ENCODE data around the gene HAUS7. TPM values are rescaled to one million over a fixed set of nuclear protein-coding genes. Genes with fewer than 3 reads are reported as not detected.

The HAUS7 gene
- 19.6 and 32.5 TPM in 2 replicates for total RNA-seq

GRCh38 chrX:153470411-153471363 is at the start of gene HAUS7:
Gene HAUS7, minus strand, starts transcription at chrX:153470576. Its CDS starts 19 bp downstream, at chrX:153470557.

GRCh38 chrX:153517423-153517822 is 47.0 kb upstream of the HAUS7 start, which contains the start of gene ATP2B3:
Gene ATP2B3, plus strand, starts transcription at chrX:153517642. Its CDS starts 18,606 bp downstream, at chrX:153536248.

DNA sequence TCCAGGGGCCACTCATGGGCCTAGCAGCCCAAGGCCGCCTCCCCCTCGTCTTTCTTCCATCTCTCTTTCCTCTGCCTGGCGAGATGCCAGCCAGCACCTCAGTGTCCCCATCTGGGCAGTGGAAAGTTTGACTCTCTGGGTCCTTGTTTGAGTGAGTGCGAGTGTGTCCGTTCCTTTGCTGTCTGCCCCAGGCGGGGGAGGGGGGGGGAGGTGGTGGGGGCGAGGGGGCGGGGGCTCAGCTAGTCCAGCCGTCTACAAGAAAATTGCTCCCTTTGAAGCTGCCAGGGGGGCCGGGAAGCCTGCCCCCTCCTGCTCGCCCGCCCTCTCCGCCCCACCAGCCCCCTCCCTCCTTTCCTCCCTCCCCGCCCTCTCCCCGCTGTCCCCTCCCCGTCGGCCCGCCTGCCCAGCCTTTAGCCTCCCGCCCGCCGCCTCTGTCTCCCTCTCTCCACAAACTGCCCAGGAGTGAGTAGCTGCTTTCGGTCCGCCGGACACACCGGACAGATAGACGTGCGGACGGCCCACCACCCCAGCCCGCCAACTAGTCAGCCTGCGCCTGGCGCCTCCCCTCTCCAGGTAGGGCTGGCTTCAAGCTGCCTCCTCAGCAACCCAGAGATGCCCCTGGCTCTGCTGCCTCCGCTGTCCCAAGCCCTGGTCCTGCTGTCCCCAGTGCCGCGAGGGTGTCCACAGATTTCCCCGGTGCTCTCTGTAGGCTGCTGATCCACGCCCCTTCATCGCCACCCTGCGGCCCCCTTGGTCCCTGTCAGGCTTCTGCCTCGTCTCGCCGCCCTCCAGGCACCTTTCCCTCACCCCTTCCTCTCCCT is 24.4 kb upstream of the HAUS7 start, which contains the start of gene BGN:
Gene BGN (plus strand): TSS at position 440 of the 821 bp plus-strand sequence. CDS start 9,652 bp downstream, outside the sequence.

DNA sequence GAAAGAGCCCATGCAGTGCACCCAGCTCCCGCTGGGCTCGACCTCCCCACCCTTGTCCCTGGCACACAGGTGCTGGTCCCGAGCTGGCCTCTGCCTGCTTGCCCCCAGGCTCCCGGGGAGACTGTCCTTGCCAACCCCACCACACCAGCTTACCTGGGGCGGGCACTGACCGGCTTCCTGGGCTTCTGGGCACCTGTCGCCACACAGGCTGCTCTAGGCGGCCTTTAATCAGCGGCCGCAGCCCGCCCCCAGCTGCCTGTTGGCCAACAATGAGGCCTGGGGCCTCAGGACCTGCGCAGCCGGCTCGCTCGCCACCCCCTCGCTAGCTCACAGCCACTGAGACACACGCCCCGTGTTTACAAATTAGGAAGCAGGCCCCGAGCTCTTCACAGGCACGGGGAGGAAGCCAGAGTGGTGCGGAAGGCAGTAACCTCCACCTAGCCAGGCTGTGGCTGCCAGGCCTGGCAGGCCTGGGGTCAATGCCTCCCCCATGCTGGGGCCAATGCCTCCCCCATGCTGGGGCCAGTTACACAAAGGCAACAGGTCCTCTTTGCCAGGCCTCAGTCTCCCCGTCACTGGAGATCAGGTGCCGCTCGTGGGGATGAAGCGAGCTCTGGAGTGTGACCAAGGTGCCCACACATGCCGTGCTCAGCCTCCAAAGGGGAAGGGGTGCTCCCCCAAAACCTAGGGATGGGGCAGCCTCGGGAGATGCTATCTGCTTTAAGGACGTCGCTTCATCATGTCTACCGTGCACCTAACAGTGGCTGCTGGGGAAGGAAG is 24.3 kb downstream of the HAUS7 start, which contains the start of gene TREX2:
Gene TREX2 (minus strand): TSS at position 201 of the 780 bp plus-strand sequence. CDS start 626 bp downstream, outside the sequence.

GRCh38 chrX:153411255-153411987 is 59.0 kb downstream of the HAUS7 start, which contains the start of gene ZFP92:
Gene ZFP92, plus strand, starts transcription at chrX:153411472. Its CDS starts 6,851 bp downstream, at chrX:153418323.

DNA sequence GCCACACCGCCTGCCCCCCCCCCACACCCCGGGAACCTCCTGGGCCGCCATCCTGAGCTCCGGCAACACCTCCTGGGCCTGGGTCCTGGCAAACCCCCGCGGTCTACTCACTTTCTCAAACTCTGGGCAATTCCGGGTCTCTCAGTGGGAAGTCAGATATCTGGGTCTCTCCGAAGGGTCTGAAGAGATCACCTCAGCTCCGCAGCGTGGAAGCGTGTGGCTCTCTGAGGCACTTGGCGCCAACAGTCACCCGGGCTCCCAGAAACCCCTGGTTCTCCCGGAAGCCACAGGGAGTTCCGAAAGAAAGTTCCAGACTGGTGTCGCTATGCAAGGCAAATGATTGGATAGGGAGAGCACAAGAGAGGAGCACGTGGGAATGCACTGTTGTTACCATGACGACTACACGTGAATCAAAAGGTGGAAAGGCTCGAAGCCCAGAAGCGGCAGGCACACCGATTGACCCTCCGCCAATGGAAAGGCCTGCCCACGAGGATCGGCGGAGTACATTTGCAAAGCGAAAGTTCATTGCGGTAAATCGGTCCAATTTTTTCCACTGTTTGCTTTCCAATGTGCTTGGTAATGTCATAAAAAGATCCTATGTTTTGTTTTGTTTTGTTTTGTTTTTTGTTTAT is 69.1 kb downstream of the HAUS7 start, which contains the start of gene PNMA6E:
Gene PNMA6E (minus strand): TSS at position 218 of the 632 bp plus-strand sequence. CDS start 2,501 bp downstream, outside the sequence.

Other genes with a start within 250 kb of the HAUS7 start
- gene PNMA6F, start 148.8 kb downstream of the HAUS7 start, total RNA-seq: not detected in 2 replicates
- 9.1 and 10.2 TPM in 2 replicates for gene ZNF275, start 136.4 kb downstream of the HAUS7 start, total RNA-seq
- not detected in 2 replicates for gene PNMA6E, start 69.2 kb downstream of the HAUS7 start, total RNA-seq
- 0.33 and 0.50 TPM in 2 replicates for gene ZFP92, start 59.1 kb downstream of the HAUS7 start, total RNA-seq
- 1.9 and 2.4 TPM in 2 replicates for gene TREX2, start 24.5 kb downstream of the HAUS7 start, total RNA-seq
- 9.0 and 27.9 TPM in 2 replicates for gene BGN, start 24.4 kb upstream of the HAUS7 start, total RNA-seq
- gene ATP2B3, start 47.1 kb upstream of the HAUS7 start, total RNA-seq: under 0.01 TPM in 1 of 2 replicates, not detected in the other
- gene CCNQ, start 128.6 kb upstream of the HAUS7 start, total RNA-seq: 31.7 and 47.8 TPM in 2 replicates
- 0.11 TPM in 1 of 2 replicates, not detected in the other for gene DUSP9, start 176.6 kb upstream of the HAUS7 start, total RNA-seq
- 1.2 TPM in 1 of 2 replicates, not detected in the other for gene PNCK, start 203.2 kb upstream of the HAUS7 start, total RNA-seq
- 7.0 and 19.5 TPM in 2 replicates for gene SLC6A8, start 217.3 kb upstream of the HAUS7 start, total RNA-seq

Measured in uterine smooth muscle cell (primary cell).